ENCODE results near the gene SP8. TPM values are rescaled to one million over a fixed set of nuclear protein-coding genes. Genes with fewer than 3 reads are reported as not detected.

SP8 gene
- total and polyA plus RNA-seq, 2 experiments from 2014 or later = not detected

DNA sequence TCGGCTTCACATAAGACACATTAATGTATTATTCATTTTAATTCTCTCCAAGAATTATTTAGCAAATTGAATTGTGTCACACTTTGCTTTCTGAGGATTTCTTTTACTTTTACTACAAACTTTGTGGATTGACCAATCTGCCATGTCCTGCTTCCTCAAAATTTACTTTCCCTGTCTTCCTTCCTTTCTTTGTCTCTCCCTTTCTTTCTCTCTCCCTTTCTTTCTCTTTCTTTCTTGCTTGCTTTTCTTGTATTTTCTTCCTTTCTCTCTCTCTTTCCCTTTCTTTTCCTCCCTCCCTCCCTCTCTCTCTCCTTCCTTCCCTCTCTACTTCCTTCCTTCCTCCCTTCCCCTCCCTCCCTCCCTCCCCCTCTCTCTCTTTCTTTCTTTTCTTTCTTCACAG, 37.8 kb downstream of the SP8 start:
- H3K36me3 ChIP-seq (ENCODE audit: low read depth) = no peaks in the 10 kb centered on the region
- no peaks in the 10 kb centered on the region for H3K27me3 ChIP-seq (replicated peaks; ENCODE audit: insufficient read depth)
- no peaks in the 10 kb centered on the region for H3F3A ChIP-seq (ENCODE audit: insufficient read depth)
- H3K9me2 ChIP-seq (ENCODE audit: insufficient read depth) = no peaks in the 10 kb centered on the region
- in situ Hi-C loops (cut with MboI) = no loop called here
- no peak for DNase-seq
- H3K79me2 ChIP-seq (ENCODE audit: insufficient read depth) = no peaks in the 10 kb centered on the region
- H4K20me1 ChIP-seq (ENCODE audit: insufficient read depth) = no peaks in the 10 kb centered on the region
- H3K4me2 ChIP-seq (ENCODE audit: unreplicated experiment) = no peak overlapping the region
- no peak overlapping the region for H2AFZ ChIP-seq
- WGBS, 2 experiments (ENCODE audit: low coverage in 1 of 2, low lambda C conversion rate in 2 of 2, missing lambda C conversion rate in 2 of 2) = 50 to 59% methylated on average over 1 of the region's 1 CpG
- no peak overlapping the region for H3K9ac ChIP-seq
- no peak overlapping the region for H3K4me3 ChIP-seq
- H3K4me1 ChIP-seq (ENCODE audit: insufficient read depth) = no peaks in the 10 kb centered on the region
- H3K9me3 ChIP-seq (ENCODE audit: low read depth) = no peaks in the 10 kb centered on the region
- no peak for TF ChIP-seq EZH2 (IDR thresholded peaks at IDR 0.05; ENCODE audit: insufficient read depth, poor library complexity, severe bottlenecking)
- TF ChIP-seq EZH2phosphoT487 (IDR thresholded peaks at IDR 0.05; ENCODE audit: insufficient read depth, low read depth) = no peak
- no peak overlapping the region for H3K27ac ChIP-seq

DNA sequence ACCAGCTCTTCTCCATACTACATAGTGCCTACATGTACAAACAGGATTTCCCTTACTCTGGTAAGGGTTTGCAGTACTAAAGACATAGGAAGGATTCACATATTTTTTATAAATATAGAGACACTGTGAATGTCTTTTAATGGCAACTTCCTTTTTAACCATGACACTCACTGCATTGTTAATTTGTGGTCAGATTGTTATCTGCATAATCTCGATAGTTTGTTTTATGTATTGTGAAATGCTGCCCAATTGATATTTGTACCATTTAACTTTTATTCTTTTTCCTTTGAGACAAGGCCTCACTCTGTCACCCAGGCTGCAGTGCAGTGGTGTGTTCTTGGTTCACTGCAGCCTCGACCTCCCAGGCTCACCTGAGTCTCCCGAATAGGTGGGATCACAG, 39.7 kb downstream of the SP8 start:
- Histone ChIP-seq H3K4me1 (ENCODE audit: insufficient read depth) (no peaks in the 10 kb centered on the region), H4K20me1 (ENCODE audit: insufficient read depth) (no peaks in the 10 kb centered on the region), H3K9me2 (ENCODE audit: insufficient read depth) (no peaks in the 10 kb centered on the region), H3K36me3 (ENCODE audit: low read depth) (no peaks in the 10 kb centered on the region), H3K9me3 (ENCODE audit: low read depth) (no peaks in the 10 kb centered on the region), H3K27ac (no peak overlapping the region), H3K9ac (no peak overlapping the region), H3K27me3 (replicated peaks; ENCODE audit: insufficient read depth) (no peaks in the 10 kb centered on the region), H3F3A (ENCODE audit: insufficient read depth) (no peaks in the 10 kb centered on the region), H3K79me2 (ENCODE audit: insufficient read depth) (no peaks in the 10 kb centered on the region), H2AFZ (no peak overlapping the region), H3K4me3 (no peak overlapping the region), H3K4me2 (ENCODE audit: unreplicated experiment) (no peak overlapping the region)
- 15 to 18% methylated on average over 3 of the region's 3 CpGs for WGBS, 2 experiments (ENCODE audit: low coverage in 1 of 2, low lambda C conversion rate in 2 of 2, missing lambda C conversion rate in 2 of 2)
- TF ChIP-seq EZH2 (IDR thresholded peaks at IDR 0.05; ENCODE audit: insufficient read depth, poor library complexity, severe bottlenecking) (no peak), EZH2phosphoT487 (IDR thresholded peaks at IDR 0.05; ENCODE audit: insufficient read depth, low read depth) (no peak)
- in situ Hi-C loops (cut with MboI) = no loop called here
- DNase-seq = no peak

DNA sequence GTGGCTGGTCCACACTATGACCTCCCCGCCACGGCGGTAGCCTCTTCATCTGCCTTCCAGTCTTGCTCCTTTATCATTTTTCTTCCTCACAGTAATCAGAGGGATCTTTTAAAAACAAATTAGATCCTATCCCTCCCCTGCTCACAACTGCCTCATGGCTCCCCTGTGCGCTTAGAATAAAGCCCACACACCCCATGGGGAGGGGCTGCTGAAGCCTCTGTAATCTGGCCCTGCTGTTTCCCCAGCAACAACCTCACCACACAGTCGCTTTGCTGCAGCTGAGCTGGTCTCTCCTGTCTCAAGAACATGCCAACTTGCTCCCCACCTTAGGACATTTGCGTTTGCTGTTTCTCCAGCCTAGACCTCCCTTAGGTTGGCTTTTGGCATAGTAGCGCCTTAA, 41.0 kb downstream of the SP8 start:
- Histone ChIP-seq H3K9me3 (ENCODE audit: low read depth) (no peaks in the 10 kb centered on the region), H2AFZ (no peak overlapping the region), H3K79me2 (ENCODE audit: insufficient read depth) (no peaks in the 10 kb centered on the region), H3K4me3 (no peak overlapping the region), H3K9me2 (ENCODE audit: insufficient read depth) (no peaks in the 10 kb centered on the region), H3K27me3 (replicated peaks; ENCODE audit: insufficient read depth) (no peaks in the 10 kb centered on the region), H3K4me1 (ENCODE audit: insufficient read depth) (no peaks in the 10 kb centered on the region), H3F3A (ENCODE audit: insufficient read depth) (no peaks in the 10 kb centered on the region), H4K20me1 (ENCODE audit: insufficient read depth) (no peaks in the 10 kb centered on the region), H3K27ac (no peak overlapping the region), H3K36me3 (ENCODE audit: low read depth) (no peaks in the 10 kb centered on the region), H3K9ac (no peak overlapping the region), H3K4me2 (ENCODE audit: unreplicated experiment) (no peak overlapping the region)
- no peak for DNase-seq
- in situ Hi-C loops (cut with MboI) = no loop called here
- TF ChIP-seq EZH2 (IDR thresholded peaks at IDR 0.05; ENCODE audit: insufficient read depth, poor library complexity, severe bottlenecking) = no peak
- no peak for TF ChIP-seq EZH2phosphoT487 (IDR thresholded peaks at IDR 0.05; ENCODE audit: insufficient read depth, low read depth)
- WGBS, 2 experiments (ENCODE audit: low coverage in 1 of 2, low lambda C conversion rate in 2 of 2, missing lambda C conversion rate in 2 of 2) = 42% methylated on average over 7 of the region's 7 CpGs

DNA sequence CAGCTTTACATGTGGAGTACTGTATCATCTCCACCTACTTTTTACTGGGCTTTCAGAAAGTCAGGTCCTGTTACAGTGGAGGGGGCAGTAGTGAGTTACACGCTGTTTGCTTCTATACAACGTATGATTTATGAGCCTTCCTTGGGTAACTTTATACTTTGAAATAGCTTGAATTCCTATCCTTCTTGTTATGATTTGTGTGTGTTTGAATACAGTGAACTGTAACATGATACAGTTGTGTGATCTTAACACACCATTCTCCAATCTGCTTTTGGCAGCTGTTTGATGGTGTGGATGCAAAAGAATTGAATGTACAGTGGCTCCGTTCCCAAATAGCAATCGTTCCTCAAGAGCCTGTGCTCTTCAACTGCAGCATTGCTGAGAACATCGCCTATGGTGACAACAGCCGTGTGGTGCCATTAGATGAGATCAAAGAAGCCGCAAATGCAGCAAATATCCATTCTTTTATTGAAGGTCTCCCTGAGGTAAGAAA, 41.7 kb downstream of the SP8 start:
- no peaks in the 10 kb centered on the region for H3K4me1 ChIP-seq (ENCODE audit: insufficient read depth)
- DNase-seq = no peak
- H3K4me2 ChIP-seq (ENCODE audit: unreplicated experiment) = no peak overlapping the region
- WGBS, 2 experiments (ENCODE audit: low coverage in 1 of 2, low lambda C conversion rate in 2 of 2, missing lambda C conversion rate in 2 of 2) = 14 to 15% methylated on average over 7 of the region's 7 CpGs
- H4K20me1 ChIP-seq (ENCODE audit: insufficient read depth) = no peaks in the 10 kb centered on the region
- no peak overlapping the region for H3K27ac ChIP-seq
- no peak overlapping the region for H3K9ac ChIP-seq
- no peaks in the 10 kb centered on the region for H3K79me2 ChIP-seq (ENCODE audit: insufficient read depth)
- no peaks in the 10 kb centered on the region for H3K9me3 ChIP-seq (ENCODE audit: low read depth)
- no peaks in the 10 kb centered on the region for H3F3A ChIP-seq (ENCODE audit: insufficient read depth)
- in situ Hi-C loops (cut with MboI) = no loop called here
- H3K9me2 ChIP-seq (ENCODE audit: insufficient read depth) = no peaks in the 10 kb centered on the region
- TF ChIP-seq EZH2phosphoT487 (IDR thresholded peaks at IDR 0.05; ENCODE audit: insufficient read depth, low read depth) = no peak
- TF ChIP-seq EZH2 (IDR thresholded peaks at IDR 0.05; ENCODE audit: insufficient read depth, poor library complexity, severe bottlenecking) = no peak
- no peak overlapping the region for H2AFZ ChIP-seq
- no peak overlapping the region for H3K4me3 ChIP-seq
- no peaks in the 10 kb centered on the region for H3K36me3 ChIP-seq (ENCODE audit: low read depth)
- no peaks in the 10 kb centered on the region for H3K27me3 ChIP-seq (replicated peaks; ENCODE audit: insufficient read depth)

DNA sequence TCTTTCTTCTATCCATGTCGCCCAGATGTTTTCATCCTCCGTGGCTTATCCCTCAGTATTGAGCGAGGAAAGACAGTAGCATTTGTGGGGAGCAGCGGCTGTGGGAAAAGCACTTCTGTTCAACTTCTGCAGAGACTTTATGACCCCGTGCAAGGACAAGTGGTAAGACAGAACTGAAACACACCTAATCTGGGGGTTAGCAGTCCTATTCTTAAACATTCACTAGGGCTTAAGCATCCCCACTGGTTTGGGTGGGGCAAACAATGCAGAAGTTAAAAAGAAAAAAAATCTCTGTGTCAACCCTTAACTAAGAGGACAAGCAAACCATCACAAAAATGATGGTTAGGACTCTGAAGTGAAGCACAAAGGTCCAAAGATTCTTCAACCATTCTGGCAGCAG, 43.8 kb downstream of the SP8 start:
- Histone ChIP-seq H3K4me2 (ENCODE audit: unreplicated experiment) (no peak overlapping the region), H3K9ac (no peak overlapping the region), H4K20me1 (ENCODE audit: insufficient read depth) (no peaks in the 10 kb centered on the region), H3F3A (ENCODE audit: insufficient read depth) (no peaks in the 10 kb centered on the region), H3K4me3 (no peak overlapping the region), H3K27me3 (replicated peaks; ENCODE audit: insufficient read depth) (no peaks in the 10 kb centered on the region), H3K27ac (no peak overlapping the region), H3K9me3 (ENCODE audit: low read depth) (no peaks in the 10 kb centered on the region), H3K36me3 (ENCODE audit: low read depth) (no peaks in the 10 kb centered on the region), H2AFZ (no peak overlapping the region), H3K9me2 (ENCODE audit: insufficient read depth) (no peaks in the 10 kb centered on the region), H3K79me2 (ENCODE audit: insufficient read depth) (no peaks in the 10 kb centered on the region), H3K4me1 (ENCODE audit: insufficient read depth) (no peaks in the 10 kb centered on the region)
- 1 to 2% methylated on average over 5 of the region's 5 CpGs for WGBS, 2 experiments (ENCODE audit: low coverage in 1 of 2, low lambda C conversion rate in 2 of 2, missing lambda C conversion rate in 2 of 2)
- no peak for TF ChIP-seq EZH2 (IDR thresholded peaks at IDR 0.05; ENCODE audit: insufficient read depth, poor library complexity, severe bottlenecking)
- TF ChIP-seq EZH2phosphoT487 (IDR thresholded peaks at IDR 0.05; ENCODE audit: insufficient read depth, low read depth) = no peak
- in situ Hi-C loops (cut with MboI) = no loop called here
- no peak for DNase-seq

All from GM23248 (cell line).